ENCODE data around the gene SLC6A6. TPM values are rescaled to one million over a fixed set of nuclear protein-coding genes. Genes with fewer than 3 reads are reported as not detected.

The SLC6A6 gene
- total RNA-seq, 1 donor from 2014 or later: 37.5 TPM

DNA sequence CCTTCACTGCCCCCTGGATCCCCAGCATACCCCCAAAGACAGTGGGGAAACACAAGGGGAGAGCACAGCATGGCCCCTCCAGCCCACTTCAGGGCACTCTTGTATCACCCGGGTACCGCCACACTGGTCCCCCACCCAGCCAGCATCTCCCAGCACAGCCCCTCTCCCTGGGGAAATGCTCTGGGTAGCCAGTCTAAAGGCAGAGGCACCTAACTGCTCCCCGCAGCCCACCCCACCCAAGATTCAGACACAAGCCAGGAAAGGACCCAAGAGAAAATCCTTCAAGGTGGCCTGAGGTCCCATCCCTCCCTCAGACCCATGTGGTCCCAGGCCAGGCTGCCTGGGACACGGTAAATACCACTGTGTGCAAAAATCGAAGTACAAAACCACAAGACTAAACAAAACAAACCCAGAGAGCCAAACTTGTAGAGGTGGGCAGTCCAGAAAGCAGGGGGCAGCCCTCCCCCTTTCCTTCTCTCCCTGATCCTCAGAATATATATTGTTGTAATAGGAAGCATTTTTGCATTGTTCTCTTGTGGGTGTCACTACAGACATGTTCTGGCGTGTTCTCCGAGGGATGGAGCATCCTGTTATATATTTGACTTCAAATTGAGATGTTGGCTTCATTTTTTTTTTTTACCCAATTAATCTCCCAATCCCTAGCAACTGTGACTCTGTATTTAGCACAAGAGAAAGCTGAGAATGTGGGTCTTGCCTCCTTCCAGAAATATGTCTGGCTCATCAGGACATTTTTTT is 86.1 kb downstream of the SLC6A6 start:
- DNase-seq (ENCODE audit: low spot score) (no peak), ATAC-seq (no peak)
- intact Hi-C loops (cut with DNase I): no loop called here

DNA sequence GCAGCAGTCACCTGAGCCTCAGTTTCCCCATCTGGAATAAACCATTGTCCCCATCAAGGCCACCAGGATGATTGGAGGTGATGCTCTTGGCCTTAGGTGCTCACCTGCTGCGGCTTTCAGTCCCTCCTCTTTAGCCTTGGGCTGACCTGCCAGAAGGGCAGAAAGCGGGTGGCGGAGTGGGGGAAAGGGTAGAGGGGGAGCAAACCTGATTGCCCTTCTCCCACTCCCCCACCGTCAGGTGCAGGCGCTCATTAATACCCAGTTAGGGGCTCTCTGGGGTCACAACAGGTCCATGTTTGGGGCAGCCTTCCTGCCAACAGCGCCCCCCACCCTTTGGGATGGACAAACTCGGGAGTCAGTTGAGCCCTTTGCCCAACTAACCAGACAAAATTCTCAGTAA is 87.2 kb downstream of the SLC6A6 start:
- ATAC-seq (no peak), DNase-seq (ENCODE audit: low spot score) (no peak)
- intact Hi-C loops (cut with DNase I): no loop called here

DNA sequence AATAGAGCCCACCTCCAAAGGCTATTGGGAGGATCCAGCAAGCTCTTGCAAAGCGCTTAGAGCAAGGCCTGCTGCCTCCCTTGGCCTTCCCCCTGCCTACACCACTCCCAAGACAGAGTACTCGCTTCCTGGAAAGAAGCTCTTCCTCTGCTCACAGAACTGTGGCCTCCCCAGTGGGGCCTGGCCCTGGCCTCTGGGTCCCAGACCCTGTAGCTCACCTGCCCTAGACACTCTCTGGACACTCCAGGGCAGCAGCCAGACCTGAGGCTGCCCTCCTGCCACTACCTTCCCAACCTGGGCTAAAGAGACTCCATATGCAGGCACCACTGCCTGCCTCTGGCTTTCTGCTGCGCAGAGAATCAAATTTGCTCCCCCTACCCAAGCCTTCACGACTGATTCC is 87.8 kb downstream of the SLC6A6 start:
- DNase-seq (ENCODE audit: low spot score) (no peak), ATAC-seq (no peak)
- intact Hi-C loops (cut with DNase I): no loop called here

DNA sequence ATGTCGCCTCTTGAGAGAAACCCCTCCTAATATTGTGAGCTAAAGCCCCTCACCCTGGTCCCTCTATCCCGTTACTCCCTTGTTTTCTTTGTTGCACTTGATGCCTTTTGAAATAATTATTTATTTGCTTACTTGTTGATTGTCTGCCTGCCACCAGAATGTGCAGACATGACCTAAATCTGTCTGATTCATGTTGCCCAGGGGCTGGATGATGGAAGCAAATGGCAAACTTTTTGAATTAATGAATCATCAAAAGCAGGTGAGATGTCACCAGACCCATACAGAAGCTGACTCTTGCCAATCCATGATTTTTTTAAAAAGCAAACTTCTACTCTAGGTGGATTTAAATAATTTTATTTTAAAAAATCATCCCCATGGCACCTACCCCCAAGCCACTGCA is 88.4 kb downstream of the SLC6A6 start:
- ATAC-seq (no peak), DNase-seq (ENCODE audit: low spot score) (no peak)
- intact Hi-C loops (cut with DNase I): no loop called here

DNA sequence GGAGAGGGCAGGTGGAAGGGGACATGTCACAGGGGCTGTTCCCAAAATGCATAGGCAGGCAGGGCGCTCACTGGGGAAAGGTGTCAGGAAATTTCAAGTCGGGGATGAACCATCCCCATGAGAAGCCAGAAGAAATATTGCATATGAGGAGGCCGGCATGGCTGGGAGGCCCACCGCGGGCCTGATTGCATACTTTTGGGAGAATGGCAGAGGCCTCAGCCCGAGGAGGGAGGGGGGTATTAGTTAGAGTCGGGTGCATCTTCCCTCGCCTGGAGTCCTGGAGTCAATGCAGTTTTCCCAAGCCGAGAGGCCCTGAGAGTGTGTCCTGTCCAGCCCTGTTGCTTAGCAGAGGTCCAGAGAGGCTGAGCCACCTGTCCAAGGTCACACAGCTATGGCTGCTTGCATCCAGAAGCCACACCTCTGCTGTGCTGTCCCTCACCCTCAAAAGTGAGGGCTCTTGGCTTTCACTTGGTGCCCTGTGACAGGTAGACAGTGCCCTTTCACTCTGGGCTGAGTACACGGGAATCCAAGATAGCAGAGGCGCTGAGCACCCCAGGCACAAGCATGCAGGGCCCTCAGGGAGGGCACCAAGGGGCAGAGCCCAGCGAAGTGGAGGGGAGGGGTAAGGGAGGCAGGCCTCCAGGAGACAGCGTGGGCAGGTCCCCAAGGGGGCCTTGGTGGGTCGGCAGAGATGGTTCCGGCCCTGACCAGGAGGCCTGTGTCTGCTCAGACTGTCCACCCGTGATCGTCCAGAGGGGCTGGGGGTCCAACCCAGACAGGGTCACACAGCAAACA is 89.2 kb downstream of the SLC6A6 start:
- intact Hi-C loops (cut with DNase I): no loop called here
- ATAC-seq (no peak), DNase-seq (ENCODE audit: low spot score) (peak; percentile 37)

DNA sequence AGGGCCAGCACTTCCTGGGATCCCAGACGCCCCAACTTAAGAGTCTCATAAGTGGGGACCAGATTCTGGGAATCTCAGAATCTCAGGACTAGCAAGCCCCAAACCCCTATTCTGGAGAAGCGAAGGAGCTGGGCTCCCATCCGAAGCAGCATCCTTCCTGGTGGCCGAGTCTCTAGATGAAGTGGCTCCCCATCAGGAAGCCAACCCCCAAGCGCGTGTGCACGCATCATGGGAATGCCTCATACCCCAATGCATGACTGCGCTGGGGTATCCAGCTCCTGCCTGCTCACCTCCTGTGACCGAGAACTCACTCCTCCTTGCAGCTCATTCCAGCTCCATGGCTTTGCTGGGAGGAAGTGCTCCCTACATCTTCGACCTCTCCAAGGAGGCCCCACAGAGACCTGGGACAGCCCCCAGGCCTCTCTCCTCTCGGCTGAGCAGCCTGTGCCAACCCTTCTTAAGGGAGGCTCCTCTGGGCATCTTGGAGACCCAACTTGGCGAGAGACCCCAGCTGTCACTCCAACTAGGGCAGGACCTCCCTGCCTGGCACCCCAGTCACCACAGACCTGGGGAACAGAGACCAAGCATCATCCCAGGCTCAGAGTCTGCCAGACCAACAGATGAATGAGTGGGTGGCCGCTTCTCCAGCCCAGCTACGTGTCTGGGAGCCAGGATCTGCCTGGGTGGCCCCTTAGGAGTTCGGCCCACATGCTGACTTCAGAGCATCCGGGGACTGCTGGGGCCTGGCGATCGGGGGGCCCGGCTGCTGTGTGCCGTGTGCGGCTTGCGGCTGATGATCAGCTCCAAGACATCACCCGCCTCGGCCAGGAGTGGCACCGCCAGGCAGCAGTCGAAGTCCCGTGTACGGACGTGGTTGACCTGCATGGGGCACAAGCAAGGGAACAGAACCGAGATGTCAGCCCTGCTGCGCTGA is 90.8 kb downstream of the SLC6A6 start:
- peak; percentile 48 for DNase-seq (ENCODE audit: low spot score)
- intact Hi-C loops (cut with DNase I): no loop called here
- no peak for ATAC-seq

DNA sequence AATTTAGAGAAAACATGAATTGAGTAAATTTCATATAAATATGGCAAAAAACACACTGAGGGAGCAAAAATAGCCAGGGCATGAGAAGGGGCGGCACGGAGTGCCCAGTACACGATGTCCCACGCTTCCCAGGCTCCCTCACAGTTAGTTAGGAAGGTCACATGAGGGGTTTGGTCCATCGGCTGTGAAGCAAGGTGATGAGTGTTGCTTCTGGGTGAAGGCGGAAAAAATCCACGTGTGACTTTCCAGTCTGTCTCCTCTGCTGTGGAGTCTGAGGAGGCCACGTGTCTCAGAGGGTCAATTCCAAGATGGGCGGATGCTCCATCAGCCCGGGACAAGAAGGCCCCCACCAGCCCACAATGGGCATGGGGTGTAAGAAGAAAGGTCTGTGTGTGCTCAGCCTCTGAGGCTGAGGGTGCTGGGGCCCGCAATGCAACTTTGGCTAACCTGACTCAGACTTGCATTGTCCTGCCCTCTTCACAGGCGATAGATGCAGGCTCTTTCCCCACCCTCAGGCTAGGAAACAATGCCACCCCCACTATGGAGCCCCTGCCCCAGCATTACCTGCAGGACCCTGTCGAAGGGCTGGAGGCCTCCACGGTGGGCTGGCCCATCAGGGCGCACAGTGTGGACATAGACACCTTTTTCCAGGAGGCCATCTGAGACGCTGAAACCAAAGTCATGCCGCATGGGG is 92.0 kb downstream of the SLC6A6 start:
- ATAC-seq: no peak
- DNase-seq (ENCODE audit: low spot score): peak; percentile 33

DNA sequence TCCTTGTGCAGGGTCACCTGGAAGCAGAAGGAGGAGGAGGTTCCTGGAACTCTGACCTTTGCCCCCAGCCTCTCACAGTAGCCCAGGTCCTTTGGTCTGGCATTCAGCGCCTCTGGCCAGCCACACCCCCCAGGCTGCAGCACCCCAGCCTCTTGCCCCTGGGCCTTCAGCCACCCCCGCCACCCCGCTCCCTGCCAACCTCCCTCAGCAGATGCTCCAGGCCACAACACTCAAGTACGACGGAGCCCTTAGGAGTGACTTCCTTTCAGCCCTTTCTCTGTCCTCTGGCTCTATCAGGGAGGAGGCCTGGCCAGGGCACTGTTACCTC is 92.5 kb downstream of the SLC6A6 start:
- no peak for ATAC-seq
- no peak for DNase-seq (ENCODE audit: low spot score)
- intact Hi-C loops (cut with DNase I): no loop called here

More for the DNA sequence above, 92.0 kb downstream of the SLC6A6 start:
- intact Hi-C loops (cut with DNase I): no loop called here

DNA sequence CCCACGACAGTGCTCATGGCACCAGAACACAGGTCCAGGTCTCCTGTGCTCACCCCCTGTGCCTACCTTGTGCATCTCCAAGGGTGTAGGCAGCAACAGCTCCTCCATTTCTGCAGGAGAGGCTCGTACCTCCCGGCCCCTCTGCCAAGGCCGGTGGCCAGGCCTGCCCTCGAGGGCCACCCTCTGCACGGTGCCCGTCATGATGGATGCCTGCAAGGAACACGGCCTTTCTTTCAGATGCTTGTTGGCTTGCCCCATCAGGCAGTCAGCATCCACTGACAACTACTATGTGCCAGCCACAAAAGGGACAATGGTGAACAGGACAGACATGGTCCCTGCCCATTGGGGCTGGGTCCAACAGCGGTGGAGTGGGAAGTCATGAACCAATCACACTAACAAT is 93.9 kb downstream of the SLC6A6 start:
- DNase-seq (ENCODE audit: low spot score) (peak; percentile 39), ATAC-seq (no peak)
- intact Hi-C loops (cut with DNase I): no loop called here

DNA sequence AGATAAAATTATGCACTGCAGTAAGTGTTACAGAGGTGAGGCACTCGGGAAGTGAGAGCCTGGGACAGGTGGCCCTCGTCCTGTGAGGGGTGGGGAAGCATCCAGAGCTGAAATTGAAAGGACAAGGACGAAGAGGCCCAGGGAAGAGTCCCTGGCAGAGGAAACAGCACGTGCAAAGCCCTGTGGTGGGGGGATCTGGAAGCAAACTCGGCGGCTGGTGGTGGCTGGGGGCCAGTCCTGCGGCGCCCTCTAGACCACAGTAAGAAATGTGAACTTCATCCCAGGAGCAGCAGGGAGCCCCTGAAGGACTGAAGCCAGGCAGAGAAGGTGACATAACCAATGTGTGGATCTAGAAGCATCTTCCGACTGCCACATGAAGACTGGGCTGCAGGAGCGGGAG is 94.9 kb downstream of the SLC6A6 start:
- DNase-seq (ENCODE audit: low spot score) (peak; percentile 27), ATAC-seq (no peak)

DNA sequence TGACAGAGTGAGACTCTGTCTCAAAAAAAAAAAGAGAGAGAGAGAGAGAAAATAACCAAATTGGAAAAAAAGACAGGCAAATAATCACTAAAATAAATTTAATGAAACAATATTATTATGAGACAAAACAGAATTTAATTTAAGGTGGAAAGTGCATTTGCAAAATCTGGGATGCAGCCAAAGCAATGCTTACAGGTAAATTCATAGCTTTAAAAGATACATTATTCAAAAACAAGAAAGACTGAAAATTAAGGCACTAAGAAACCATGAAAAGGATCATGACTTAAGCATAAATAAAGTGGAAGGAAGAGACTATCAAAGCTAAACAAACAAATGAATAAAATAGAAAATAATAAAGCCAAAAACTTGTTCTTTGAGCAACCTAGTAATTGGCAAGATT is 100.1 kb downstream of the SLC6A6 start:
- intact Hi-C loops (cut with DNase I): no loop called here
- no peak for ATAC-seq
- DNase-seq (ENCODE audit: low spot score): no peak

More for the DNA sequence above, 94.9 kb downstream of the SLC6A6 start:
- intact Hi-C loops (cut with DNase I): no loop called here

DNA sequence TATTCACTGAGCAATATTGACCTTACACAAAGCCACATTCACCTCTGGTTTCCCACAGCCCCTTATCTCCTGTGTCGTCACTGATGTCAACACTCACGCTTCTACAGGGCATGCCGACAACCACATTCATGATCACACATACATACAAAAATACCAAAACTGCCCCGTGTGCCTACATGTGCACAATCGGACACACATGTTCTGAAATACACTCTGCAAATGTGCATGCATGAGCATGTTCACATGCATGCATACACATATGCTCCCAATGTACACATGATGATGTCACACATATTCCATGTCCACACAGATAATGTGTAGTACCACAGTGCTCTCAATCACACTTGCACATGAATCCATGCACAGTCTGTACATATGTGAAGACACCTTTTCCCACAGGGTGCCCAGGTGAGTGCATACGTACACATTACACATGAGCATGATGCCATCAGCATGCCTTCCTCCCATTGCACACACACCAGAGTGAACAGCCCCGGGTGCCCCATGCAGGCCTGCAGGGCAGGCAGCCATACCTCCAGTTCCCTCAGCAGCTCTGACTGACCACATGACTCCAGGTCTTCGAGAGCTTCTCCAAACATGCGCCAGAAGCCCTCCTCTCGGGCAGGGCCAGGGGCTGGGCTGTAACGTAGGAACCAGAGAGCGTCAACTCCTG is 100.8 kb downstream of the SLC6A6 start:
- peak; percentile 21 for DNase-seq (ENCODE audit: low spot score)
- no peak for ATAC-seq
- intact Hi-C loops (cut with DNase I): no loop called here

DNA sequence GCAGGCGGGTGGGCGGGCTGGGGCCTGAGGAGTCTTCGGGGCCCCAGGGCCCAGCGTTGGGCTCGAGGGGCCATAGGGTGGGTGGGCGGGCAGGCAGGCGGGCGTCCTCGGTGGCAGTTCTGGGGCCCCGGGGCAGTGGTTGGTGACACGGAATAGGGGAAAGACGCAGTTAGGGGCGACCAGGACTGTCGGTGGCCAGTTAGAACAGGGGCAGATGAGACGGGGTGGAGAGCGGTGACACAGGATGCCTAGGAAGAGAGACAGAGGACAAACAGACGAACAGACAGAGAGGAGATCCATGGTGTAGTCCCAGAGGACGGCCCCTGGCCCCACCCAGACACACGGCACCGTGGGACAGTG is 101.3 kb downstream of the SLC6A6 start:
- DNase-seq (ENCODE audit: low spot score) (peak; percentile 17), ATAC-seq (no peak)
- intact Hi-C loops (cut with DNase I): no loop called here

DNA sequence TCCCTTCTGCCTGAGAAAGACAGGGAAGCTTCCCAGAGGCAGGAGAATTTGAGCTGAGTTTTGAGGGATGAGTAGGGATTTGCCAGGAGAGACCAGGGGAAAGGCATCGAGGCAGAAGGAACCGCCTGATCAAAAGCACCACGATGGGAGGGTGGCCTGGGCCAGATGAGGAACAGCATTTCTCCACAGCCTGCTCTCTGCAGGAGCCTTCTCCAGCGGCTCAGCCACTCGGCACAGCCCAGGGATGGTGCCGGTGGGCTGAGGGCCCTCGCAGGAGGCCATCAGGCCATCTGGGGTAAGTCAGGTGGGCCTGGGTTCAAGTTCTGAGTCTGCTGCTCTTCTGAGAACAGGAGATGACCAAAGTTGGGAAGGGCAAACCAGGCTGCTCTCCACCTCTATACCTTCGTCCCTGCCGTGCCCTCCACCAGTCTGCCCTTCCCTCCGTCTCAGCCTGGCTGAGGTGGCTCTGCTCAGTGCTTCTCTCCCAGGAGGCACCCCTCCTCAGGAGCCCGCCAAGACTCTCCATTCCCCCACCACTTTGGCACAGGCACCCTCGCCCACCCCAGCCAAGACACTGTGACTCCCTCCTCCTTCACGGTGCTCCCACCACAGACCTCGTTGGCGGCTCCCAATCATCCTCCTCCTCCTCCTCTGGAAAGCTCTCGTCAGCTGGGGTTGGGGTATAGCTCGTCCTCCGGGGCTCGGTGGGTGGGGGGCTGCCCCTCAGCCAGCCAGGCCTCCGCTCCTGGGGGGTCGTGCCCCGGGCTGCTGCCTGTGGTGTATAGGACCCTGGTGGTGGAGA is 102.8 kb downstream of the SLC6A6 start:
- peak; percentile 54 for DNase-seq (ENCODE audit: low spot score)
- no peak for ATAC-seq
- intact Hi-C loops (cut with DNase I): loop anchor here (5.0 kb wide), 1 partner anchor 42 kb away; no protein-coding TSS in a partner anchor

DNA sequence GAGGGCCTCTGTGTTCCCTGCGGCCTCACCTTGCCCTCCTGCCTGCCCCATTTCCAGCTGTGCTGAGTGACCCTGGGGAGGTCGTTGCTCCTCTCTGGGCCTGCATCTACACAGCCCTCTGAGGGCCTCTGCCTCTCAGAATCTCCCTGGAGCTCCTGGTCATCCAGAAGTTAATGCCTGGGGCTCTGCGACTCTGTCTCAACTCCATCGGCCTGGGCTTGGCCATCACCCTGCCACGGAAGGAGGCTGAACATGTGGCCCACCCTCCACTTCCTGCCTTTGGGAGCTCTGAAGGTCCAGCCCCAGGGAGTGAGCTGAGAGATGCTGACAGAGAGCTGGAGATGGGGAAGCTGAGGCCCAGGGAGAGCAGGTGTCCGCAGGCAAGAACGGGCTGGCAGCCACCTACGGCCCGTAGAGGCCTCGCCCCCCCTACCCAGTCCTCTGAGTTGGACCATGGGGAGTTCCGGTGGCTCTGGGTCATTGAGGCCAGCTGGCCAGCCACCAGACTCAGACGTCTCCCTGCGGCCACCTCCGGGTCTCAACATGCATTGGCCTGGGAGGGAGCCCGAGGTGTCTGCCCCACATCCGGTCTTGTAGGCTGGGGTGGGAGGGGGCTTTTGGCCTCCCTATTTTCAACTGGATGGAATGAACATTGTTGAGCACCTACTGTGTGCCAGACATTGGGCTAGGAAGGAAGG is 103.5 kb downstream of the SLC6A6 start:
- ATAC-seq: no peak
- intact Hi-C loops (cut with DNase I): loop anchor here (5.0 kb wide), 1 partner anchor 41 kb away; no protein-coding TSS in a partner anchor
- peak; percentile 54 for DNase-seq (ENCODE audit: low spot score)

DNA sequence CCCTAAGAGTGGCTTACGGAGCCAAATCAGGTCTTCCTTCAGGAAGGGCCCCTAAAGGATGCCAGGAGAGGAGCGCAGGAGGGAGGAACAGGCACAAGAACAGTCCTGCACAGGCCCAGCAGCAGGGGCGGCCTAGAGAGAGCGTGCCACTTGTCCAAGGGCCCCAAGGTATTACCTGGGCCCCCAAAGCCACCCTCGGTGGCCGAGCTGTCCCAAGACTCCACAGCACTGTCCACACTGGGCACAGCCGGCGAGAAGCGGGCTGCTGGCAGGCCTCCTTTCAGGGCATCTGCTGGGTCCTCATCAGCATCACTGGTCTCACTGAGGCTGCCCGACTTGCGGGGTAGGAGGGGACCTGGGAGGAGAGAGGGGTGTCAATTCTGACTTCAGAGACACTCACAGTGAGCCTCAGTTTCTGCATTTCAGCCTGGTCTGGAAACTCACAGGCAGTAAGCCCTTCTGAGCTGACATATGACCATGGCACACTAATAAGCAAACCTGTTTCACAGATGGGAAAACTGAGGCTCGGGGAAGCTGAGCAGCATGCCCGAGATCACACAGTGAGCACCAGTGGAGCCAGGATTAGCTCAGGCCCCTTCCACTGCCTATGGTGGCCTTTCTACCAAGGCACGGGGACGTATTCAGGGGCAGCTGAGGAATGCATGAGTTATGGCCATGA is 104.4 kb downstream of the SLC6A6 start:
- ATAC-seq (no peak), DNase-seq (ENCODE audit: low spot score) (peak; percentile 45)
- intact Hi-C loops (cut with DNase I): loop anchor here (5.0 kb wide), 1 partner anchor 41 kb away; no protein-coding TSS in a partner anchor

Data from sciatic nerve (tissue), 2 donors.